HCT116 (cell line): ENCODE data around the gene C16orf82. TPM values are rescaled to one million over a fixed set of nuclear protein-coding genes. Genes with fewer than 3 reads are reported as not detected.

Experiments used
- ATAC-seq: fragments of 200-7000 bp; cut with Tn5 transposase; 2 replicates; pipeline ENCODE4 v1.9.1; 2020; ENCODE audit warnings: mild to moderate bottlenecking, moderate library complexity
- BruUV-seq: library from RNA; stranded (reverse); fragments of 400-500 nt; replicated peaks from 2 replicates; lab custom pipeline; 2021; lab: Mats Ljungman, UMichigan
- CTCF ChIA-PET: fragments of 300-600 bp; sonication (Branson Sonifier 250); formaldehyde crosslinking; loops from one replicate; lab custom pipeline; 2021; ENCODE audit warnings: antibody characterized with exemption; lab: Charles Lee
- POLR2A ChIA-PET: fragments of 300-600, 350-600 bp; sonication (Branson Sonifier 250); formaldehyde crosslinking; loops from one replicate; lab custom pipeline; 2021; ENCODE audit warnings: antibody characterized with exemption; lab: Charles Lee
- RAD21 ChIA-PET, 2 experiments: fragments of 300-600 bp; sonication (Branson Sonifier 250); formaldehyde crosslinking; loops; one replicate each; lab custom pipeline; 2023; ENCODE audit warnings: low total read pairs in 2 of 2; ENCODE audit not compliant: uncharacterized antibody in 2 of 2, unreplicated experiment in 2 of 2, low non-redundant PET in 1 of 2; lab: Charles Lee
- DNase-seq: peaks from one replicate; pipeline ENCODE4 v3.0.0-alpha.2; 2010; ENCODE audit warnings: low read depth, low spot score
- H2AFZ ChIP-seq: fragments of 200-600 bp; shearing (Covaris generic), sonication (generic); 2 replicates; pipeline ENCODE4 v1.6.1; 2017; ENCODE audit warnings: low read depth, mixed run types, mixed read lengths, antibody characterized with exemption, low read length; ENCODE audit not compliant: poor library complexity, severe bottlenecking
- H3K27ac ChIP-seq: 2 replicates; pipeline ENCODE4 v1.5.1; 2012; ENCODE audit warnings: low read depth, low read length
- H3K27me3 ChIP-seq: fragments of 200-600 bp; sonication (generic); 2 replicates; pipeline ENCODE4 v1.6.1; 2016; ENCODE audit warnings: mixed run types, low read length, mixed read lengths; ENCODE audit not compliant: insufficient read depth
- H3K36me3 ChIP-seq, 2 experiments: fragments of 200-500 bp in 1 of 2; fragments of 200-600 bp in 1 of 2; sonication (Bioruptor generic) in 1 of 2; sonication (generic) in 1 of 2; 2 replicates each; pipeline versions ENCODE4 v1.5.1 to v1.6.1; 2014 to 2016; ENCODE audit warnings: low read length in 2 of 2, inconsistent platforms in 1 of 2, mixed read lengths in 1 of 2, mixed run types in 1 of 2; ENCODE audit not compliant: insufficient read depth in 2 of 2, control insufficient read depth in 1 of 2
- H3K4me1 ChIP-seq, 2 experiments: fragments of 200-600 bp in 1 of 2; sonication (generic) in 1 of 2; 2 replicates each; pipeline versions ENCODE4 v1.5.1 to v1.6.1; 2012 to 2017; ENCODE audit warnings: low read length in 2 of 2, inconsistent platforms in 1 of 2, mild to moderate bottlenecking in 1 of 2, mixed read lengths in 1 of 2, mixed run types in 1 of 2, moderate library complexity in 1 of 2; ENCODE audit not compliant: insufficient read depth in 2 of 2, control insufficient read depth in 1 of 2
- H3K4me2 ChIP-seq: fragments of 200-600 bp; sonication (generic); 2 replicates; pipeline ENCODE4 v1.6.1; 2017; ENCODE audit warnings: mixed run types, low read length, mixed read lengths
- H3K4me3 ChIP-seq, 2 experiments: fragments of 200-600 bp in 1 of 2; sonication (generic) in 1 of 2; replicated peaks in 1 of 2; 2 replicates each; pipeline ENCODE4 v1.5.1; 2011 to 2016; ENCODE audit warnings: low read length in 2 of 2, control low read depth in 1 of 2, low read depth in 1 of 2, mild to moderate bottlenecking in 1 of 2, mixed read lengths in 1 of 2, mixed run types in 1 of 2
- H3K79me2 ChIP-seq: fragments of 200-600 bp; sonication (generic); 2 replicates; pipeline ENCODE4 v1.6.1; 2017; ENCODE audit warnings: mild to moderate bottlenecking, mixed run types, low read length, moderate library complexity, mixed read lengths; ENCODE audit not compliant: insufficient read depth
- H3K9ac ChIP-seq: fragments of 200-600 bp; sonication (generic); 2 replicates; pipeline ENCODE4 v1.6.1; 2016; ENCODE audit warnings: low read length, mixed read lengths
- H3K9me2 ChIP-seq: fragments of 200-600 bp; sonication (generic), shearing (Covaris generic); 2 replicates; pipeline ENCODE4 v1.6.1; 2017; ENCODE audit warnings: mixed run types, mild to moderate bottlenecking, moderate library complexity; ENCODE audit not compliant: insufficient read depth
- H3K9me3 ChIP-seq, 2 experiments: fragments of 200-500 bp in 1 of 2; fragments of 200-600 bp in 1 of 2; sonication (Bioruptor generic) in 1 of 2; sonication (generic) in 1 of 2; 2 replicates each; pipeline ENCODE4 v1.6.1; 2014 to 2017; ENCODE audit warnings: low read length in 2 of 2, mixed read lengths in 2 of 2, inconsistent platforms in 1 of 2, low read depth in 1 of 2, mild to moderate bottlenecking in 1 of 2, mixed run types in 1 of 2, moderate library complexity in 1 of 2; ENCODE audit not compliant: control insufficient read depth in 1 of 2, insufficient read depth in 1 of 2
- H4K20me1 ChIP-seq: fragments of 200-600 bp; sonication (generic), shearing (Covaris generic); 2 replicates; pipeline ENCODE4 v1.6.1; 2017; ENCODE audit warnings: mixed run types, mild to moderate bottlenecking, moderate library complexity; ENCODE audit not compliant: insufficient read depth
- ATF3 ChIP-seq: IDR thresholded peaks from 2 replicates; pipeline ENCODE4 v1.6.1; 2012
- CBX3 ChIP-seq: IDR thresholded peaks from 2 replicates; pipeline ENCODE4 v1.6.1; 2012; ENCODE audit warnings: low read depth
- ELF1 ChIP-seq: IDR thresholded peaks from 2 replicates; pipeline ENCODE4 v1.6.1; 2012; ENCODE audit warnings: low read depth, borderline replicate concordance
- EZH2 ChIP-seq: fragments of 200-600 bp; sonication (generic); IDR thresholded peaks from 2 replicates; pipeline ENCODE4 v1.6.1; 2017; ENCODE audit warnings: antibody characterized with exemption, mixed run types
- EZH2phosphoT487 ChIP-seq: fragments of 200-600 bp; IDR thresholded peaks from 2 replicates; pipeline ENCODE4 v1.6.1; 2018; ENCODE audit warnings: antibody characterized with exemption, borderline replicate concordance
- FOSL1 ChIP-seq: IDR thresholded peaks from 2 replicates; pipeline ENCODE4 v1.6.1; 2012; ENCODE audit warnings: low read depth
- JUND ChIP-seq: IDR thresholded peaks from 2 replicates; pipeline ENCODE4 v1.6.1; 2012
- MAX ChIP-seq: IDR thresholded peaks from 2 replicates; pipeline ENCODE4 v1.6.1; 2012
- POLR2A ChIP-seq: IDR thresholded peaks from 2 replicates; pipeline ENCODE4 v1.7.0; 2011; ENCODE audit warnings: borderline replicate concordance; ENCODE audit not compliant: insufficient read depth, insufficient read length; ENCODE audit errors: extremely low read depth
- POLR2AphosphoS5 ChIP-seq: IDR thresholded peaks from 2 replicates; pipeline ENCODE4 v1.6.1; 2011; ENCODE audit warnings: mild to moderate bottlenecking, low read depth, low read length, moderate library complexity
- RAD21 ChIP-seq: IDR thresholded peaks from 2 replicates; pipeline ENCODE4 v1.6.1; 2012; ENCODE audit warnings: low read depth, mild to moderate bottlenecking
- SIN3A ChIP-seq: IDR thresholded peaks from 2 replicates; pipeline ENCODE4 v1.6.1; 2012; ENCODE audit warnings: low read depth
- SP1 ChIP-seq: IDR thresholded peaks from 2 replicates; pipeline ENCODE4 v1.6.1; 2012; ENCODE audit warnings: low read depth
- SRF ChIP-seq: IDR thresholded peaks from 2 replicates; pipeline ENCODE4 v1.6.1; 2012; ENCODE audit warnings: low read depth
- TCF7L2 ChIP-seq: IDR thresholded peaks from 2 replicates; pipeline ENCODE4 v1.7.0; 2011; ENCODE audit warnings: borderline replicate concordance, inconsistent platforms; ENCODE audit not compliant: insufficient read depth, insufficient read length; ENCODE audit errors: extremely low read depth
- ZBTB33 ChIP-seq: IDR thresholded peaks from 2 replicates; pipeline ENCODE4 v1.6.1; 2011; ENCODE audit warnings: mild to moderate bottlenecking, low read length, moderate library complexity; ENCODE audit not compliant: insufficient replicate concordance; ENCODE audit errors: extremely low read depth
- ZFX ChIP-seq: fragments of 450-650 bp; IDR thresholded peaks from 2 replicates; pipeline ENCODE4 v1.6.1; 2017
- ZNF274 ChIP-seq: fragments of 200-500 bp; sonication (Bioruptor generic); IDR thresholded peaks from 2 replicates; pipeline ENCODE4 v1.6.1; 2014; ENCODE audit warnings: mild to moderate bottlenecking, low read depth, low read length, inconsistent platforms
- intact Hi-C: fragments of 100-400 bp; cut with micrococcal nuclease; formaldehyde crosslinking; loops from 2 replicates; pipeline ENCODE4 v1.10.0; 2022
- total RNA-seq: library from RNA; stranded (reverse); gene quantifications from one replicate; pipeline ENCODE4 v1.2.1, GENCODE V29; 2021; ENCODE audit not compliant: unreplicated experiment

C16orf82 gene
- total RNA-seq, 1 experiment from 2014 or later, result not detected

GRCh38 chr16:27108051-27108770 is 41.5 kb downstream of the C16orf82 start:
- Histone ChIP-seq H3K4me3 (no peak overlapping the region), H3K27me3 (no peaks in the 10 kb centered on the region), H4K20me1 (no peaks in the 10 kb centered on the region), H2AFZ (no peak overlapping the region), H3K27ac (no peak overlapping the region), H3K9me2 (no peaks in the 10 kb centered on the region), H3K79me2 (no peaks in the 10 kb centered on the region), H3K9me3 (no peaks in the 10 kb centered on the region), H3K4me2 (no peak overlapping the region), H3K36me3 (no peaks in the 10 kb centered on the region), H3K9ac (no peak overlapping the region)
- DNase-seq (no peak), ATAC-seq (no peak)
- ChIA-PET RAD21 (no interaction called here), POLR2A (no interaction called here), CTCF (no interaction called here)
- no TSS peak for BruUV-seq
- intact Hi-C loops, result loop anchor here (2.0 kb wide), 2 partner anchors 145 to 1269 kb away; no protein-coding TSS in a partner anchor
- TF ChIP-seq SRF (no peak), JUND (no peak), SP1 (no peak), SIN3A (no peak), FOSL1 (no peak), CBX3 (no peak), POLR2A (no peak), ATF3 (no peak), MAX (no peak), ZFX (no peak), TCF7L2 (no peak), ELF1 (no peak), EZH2 (no peak), POLR2AphosphoS5 (no peak), ZNF274 (no peak), RAD21 (no peak), ZBTB33 (no peak), EZH2phosphoT487 (no peak)
- TF ChIP-seq, all 23 proteins: peak for 0
- peaks cover 7 to 16% of the 10 kb centered on the region in 2 experiments for H3K4me1 ChIP-seq
